ENCODE measurements around the gene TNFRSF21. TPM values are rescaled to one million over a fixed set of nuclear protein-coding genes. Genes with fewer than 3 reads are reported as not detected.

TNFRSF21 gene
- total and polyA plus RNA-seq, 10 of the 15 experiments (the other 5 are each of a cell fraction or from before 2014, with no cell fraction given): 0.09 to 1.0 (median 0.27) TPM

DNA sequence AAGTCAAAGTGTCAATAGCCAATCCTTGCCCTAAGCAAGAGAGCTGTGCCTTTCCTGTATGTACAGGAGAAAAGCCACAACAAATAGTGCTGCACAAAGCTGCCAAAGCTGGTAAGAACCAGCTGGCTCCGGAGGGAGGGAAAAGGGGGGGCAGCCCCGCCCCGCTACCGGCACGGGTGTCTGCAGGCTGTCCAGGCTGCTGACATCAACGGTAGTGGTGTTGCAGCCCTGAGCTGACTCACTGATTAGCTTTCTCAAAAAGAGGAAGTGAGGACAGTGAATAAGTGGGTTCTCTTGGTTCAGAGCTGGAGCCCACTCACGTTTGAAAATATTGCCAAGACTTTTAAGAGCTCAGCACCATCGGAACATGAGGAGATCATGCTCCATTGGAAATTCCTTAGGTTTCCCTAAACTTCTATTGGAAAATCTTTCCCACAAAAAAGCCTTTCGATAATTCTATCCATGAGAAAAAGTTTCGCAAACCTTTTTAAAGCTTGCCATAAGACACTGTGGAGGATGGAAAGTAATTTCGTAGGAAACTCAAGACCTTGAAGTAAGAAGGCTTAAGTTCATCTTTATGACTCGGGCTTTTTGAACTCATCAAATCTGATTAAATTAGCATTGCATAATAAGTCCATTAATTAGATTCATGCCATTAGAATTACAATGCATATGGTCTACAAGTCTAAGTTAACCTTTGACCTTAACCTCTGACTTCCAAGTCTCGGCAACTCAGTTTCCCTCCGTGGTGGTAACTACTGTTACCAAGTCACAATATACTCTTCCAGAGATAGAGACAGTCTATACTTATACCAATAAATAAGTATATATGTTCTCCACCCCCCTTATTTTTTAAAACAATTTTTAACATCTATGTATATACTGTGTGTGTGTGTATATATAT is 67.0 kb downstream of the TNFRSF21 start (continued):
- TF ChIP-seq ETV6 (conservative IDR thresholded peaks at IDR 0.05 in 1 of 2, IDR thresholded peaks at IDR 0.05 in 1 of 2; ENCODE audit: borderline replicate concordance in 1 of 2, low read depth in 1 of 2) (no peak; a peak in 1 of 4 replicates), NR2C1 (IDR thresholded peaks at IDR 0.05) (peak; percentile 39; the same call in 1 of the 2 replicates), MEF2B (IDR thresholded peaks at IDR 0.05; ENCODE audit: partially characterized antibody, poor library complexity, severe bottlenecking) (peak; percentile 88), NFIC (IDR thresholded peaks at IDR 0.05; ENCODE audit: low read depth, low read length) (peak; percentile 54), PML (IDR thresholded peaks at IDR 0.05; ENCODE audit: low read length) (no peak), CHD2 (IDR thresholded peaks at IDR 0.05; ENCODE audit: borderline replicate concordance, low read depth, low read length) (peak; percentile 61; the same call in 1 of the 2 replicates), IKZF1 (conservative IDR thresholded peaks at IDR 0.05) (peak; percentile 78), HCFC1 (IDR thresholded peaks at IDR 0.05; ENCODE audit: low read length) (no peak), BHLHE40 (IDR thresholded peaks at IDR 0.05; ENCODE audit: borderline replicate concordance in 1 of 2, low read depth in 2 of 2, low read length in 1 of 2) (peak; percentile 95 to 98), POLR2AphosphoS5 (IDR thresholded peaks at IDR 0.05; ENCODE audit: low read length) (no peak), ZZZ3 (IDR thresholded peaks at IDR 0.05; ENCODE audit: control insufficient read depth, insufficient read length, low read depth) (no peak), FOXK2 (IDR thresholded peaks at IDR 0.05) (no peak), IKZF2 (IDR thresholded peaks at IDR 0.05) (peak; percentile 75 to 80), STAT3 (IDR thresholded peaks at IDR 0.05; ENCODE audit: low read depth, low read length) (no peak)
- TF ChIP-seq, protein P1, sequence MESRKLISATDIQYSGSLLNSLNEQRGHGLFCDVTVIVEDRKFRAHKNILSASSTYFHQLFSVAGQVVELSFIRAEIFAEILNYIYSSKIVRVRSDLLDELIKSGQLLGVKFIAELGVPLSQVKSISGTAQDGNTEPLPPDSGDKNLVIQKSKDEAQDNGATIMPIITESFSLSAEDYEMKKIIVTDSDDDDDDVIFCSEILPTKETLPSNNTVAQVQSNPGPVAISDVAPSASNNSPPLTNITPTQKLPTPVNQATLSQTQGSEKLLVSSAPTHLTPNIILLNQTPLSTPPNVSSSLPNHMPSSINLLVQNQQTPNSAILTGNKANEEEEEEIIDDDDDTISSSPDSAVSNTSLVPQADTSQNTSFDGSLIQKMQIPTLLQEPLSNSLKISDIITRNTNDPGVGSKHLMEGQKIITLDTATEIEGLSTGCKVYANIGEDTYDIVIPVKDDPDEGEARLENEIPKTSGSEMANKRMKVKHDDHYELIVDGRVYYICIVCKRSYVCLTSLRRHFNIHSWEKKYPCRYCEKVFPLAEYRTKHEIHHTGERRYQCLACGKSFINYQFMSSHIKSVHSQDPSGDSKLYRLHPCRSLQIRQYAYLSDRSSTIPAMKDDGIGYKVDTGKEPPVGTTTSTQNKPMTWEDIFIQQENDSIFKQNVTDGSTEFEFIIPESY (IDR thresholded peaks at IDR 0.05): no peak
- TF ChIP-seq, protein P2, sequence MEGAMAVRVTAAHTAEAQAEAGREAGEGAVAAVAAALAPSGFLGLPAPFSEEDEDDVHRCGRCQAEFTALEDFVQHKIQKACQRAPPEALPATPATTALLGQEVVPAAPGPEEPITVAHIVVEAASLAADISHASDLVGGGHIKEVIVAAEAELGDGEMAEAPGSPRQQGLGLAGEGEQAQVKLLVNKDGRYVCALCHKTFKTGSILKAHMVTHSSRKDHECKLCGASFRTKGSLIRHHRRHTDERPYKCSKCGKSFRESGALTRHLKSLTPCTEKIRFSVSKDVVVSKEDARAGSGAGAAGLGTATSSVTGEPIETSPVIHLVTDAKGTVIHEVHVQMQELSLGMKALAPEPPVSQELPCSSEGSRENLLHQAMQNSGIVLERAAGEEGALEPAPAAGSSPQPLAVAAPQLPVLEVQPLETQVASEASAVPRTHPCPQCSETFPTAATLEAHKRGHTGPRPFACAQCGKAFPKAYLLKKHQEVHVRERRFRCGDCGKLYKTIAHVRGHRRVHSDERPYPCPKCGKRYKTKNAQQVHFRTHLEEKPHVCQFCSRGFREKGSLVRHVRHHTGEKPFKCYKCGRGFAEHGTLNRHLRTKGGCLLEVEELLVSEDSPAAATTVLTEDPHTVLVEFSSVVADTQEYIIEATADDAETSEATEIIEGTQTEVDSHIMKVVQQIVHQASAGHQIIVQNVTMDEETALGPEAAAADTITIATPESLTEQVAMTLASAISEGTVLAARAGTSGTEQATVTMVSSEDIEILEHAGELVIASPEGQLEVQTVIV (IDR thresholded peaks at IDR 0.05; ENCODE audit: borderline replicate concordance, partially characterized antibody): no peak
- TF ChIP-seq, protein P3, sequence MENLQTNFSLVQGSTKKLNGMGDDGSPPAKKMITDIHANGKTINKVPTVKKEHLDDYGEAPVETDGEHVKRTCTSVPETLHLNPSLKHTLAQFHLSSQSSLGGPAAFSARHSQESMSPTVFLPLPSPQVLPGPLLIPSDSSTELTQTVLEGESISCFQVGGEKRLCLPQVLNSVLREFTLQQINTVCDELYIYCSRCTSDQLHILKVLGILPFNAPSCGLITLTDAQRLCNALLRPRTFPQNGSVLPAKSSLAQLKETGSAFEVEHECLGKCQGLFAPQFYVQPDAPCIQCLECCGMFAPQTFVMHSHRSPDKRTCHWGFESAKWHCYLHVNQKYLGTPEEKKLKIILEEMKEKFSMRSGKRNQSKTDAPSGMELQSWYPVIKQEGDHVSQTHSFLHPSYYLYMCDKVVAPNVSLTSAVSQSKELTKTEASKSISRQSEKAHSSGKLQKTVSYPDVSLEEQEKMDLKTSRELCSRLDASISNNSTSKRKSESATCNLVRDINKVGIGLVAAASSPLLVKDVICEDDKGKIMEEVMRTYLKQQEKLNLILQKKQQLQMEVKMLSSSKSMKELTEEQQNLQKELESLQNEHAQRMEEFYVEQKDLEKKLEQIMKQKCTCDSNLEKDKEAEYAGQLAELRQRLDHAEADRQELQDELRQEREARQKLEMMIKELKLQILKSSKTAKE (IDR thresholded peaks at IDR 0.05; ENCODE audit: low read depth, poor library complexity, severe bottlenecking): no peak
- TF ChIP-seq, protein P4, sequence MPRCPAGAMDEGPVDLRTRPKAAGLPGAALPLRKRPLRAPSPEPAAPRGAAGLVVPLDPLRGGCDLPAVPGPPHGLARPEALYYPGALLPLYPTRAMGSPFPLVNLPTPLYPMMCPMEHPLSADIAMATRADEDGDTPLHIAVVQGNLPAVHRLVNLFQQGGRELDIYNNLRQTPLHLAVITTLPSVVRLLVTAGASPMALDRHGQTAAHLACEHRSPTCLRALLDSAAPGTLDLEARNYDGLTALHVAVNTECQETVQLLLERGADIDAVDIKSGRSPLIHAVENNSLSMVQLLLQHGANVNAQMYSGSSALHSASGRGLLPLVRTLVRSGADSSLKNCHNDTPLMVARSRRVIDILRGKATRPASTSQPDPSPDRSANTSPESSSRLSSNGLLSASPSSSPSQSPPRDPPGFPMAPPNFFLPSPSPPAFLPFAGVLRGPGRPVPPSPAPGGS (IDR thresholded peaks at IDR 0.05; ENCODE audit: borderline replicate concordance, insufficient read depth, low read depth, low read length, poor library complexity, severe bottlenecking): no peak
- TF ChIP-seq, protein P5, sequence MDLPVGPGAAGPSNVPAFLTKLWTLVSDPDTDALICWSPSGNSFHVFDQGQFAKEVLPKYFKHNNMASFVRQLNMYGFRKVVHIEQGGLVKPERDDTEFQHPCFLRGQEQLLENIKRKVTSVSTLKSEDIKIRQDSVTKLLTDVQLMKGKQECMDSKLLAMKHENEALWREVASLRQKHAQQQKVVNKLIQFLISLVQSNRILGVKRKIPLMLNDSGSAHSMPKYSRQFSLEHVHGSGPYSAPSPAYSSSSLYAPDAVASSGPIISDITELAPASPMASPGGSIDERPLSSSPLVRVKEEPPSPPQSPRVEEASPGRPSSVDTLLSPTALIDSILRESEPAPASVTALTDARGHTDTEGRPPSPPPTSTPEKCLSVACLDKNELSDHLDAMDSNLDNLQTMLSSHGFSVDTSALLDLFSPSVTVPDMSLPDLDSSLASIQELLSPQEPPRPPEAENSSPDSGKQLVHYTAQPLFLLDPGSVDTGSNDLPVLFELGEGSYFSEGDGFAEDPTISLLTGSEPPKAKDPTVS (IDR thresholded peaks at IDR 0.05; ENCODE audit: low read depth, low read length): no peak
